Activated gamma-delta T cell treated with Interleukin-2 at 50 U/mL for 16 hours (primary cell): ENCODE measurements around the gene TMEM132D.

ENCODE experiments used
- DNase-seq: peaks from one replicate; pipeline ENCODE4 v3.0.0-alpha.2; 2020

Gene TMEM132D

DNA sequence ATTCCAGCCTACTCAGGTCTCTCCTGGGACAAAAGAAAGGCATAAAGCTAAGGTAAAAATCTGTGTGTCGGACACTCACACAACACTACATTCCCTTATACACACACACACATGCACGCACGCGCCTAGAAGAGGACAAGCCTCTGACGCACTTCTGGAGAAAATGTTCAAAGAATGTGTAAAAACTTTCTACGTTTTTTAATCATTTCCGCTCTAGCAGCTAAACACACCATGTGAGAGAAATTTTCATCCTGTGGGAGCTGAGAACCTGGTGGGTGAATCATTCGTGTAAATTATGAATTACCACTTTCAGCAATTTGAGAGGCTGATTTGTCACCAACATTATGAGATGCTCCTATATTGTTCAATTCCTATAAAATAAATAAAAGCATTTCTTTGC lies 494.5 kb downstream of the TMEM132D start:
- no peak for DNase-seq

DNA sequence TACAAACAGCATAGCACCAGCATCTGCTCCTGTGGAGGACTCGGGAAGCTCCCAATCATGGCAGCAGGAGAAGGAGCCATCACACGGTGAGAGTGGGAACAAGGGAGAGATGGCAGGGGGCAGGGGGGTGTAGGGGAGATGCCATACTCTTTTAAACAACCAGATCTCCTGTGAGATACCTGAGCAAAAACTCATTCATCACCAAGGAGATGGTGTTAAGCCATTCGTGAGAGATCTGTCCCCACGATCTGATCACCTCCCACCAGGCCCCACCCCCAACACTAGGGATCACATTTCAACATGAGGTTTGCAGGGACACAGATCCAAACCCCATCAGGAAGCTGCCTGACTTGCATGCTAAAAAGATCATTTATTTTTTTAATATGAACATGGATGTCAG lies 499.3 kb downstream of the TMEM132D start:
- no peak for DNase-seq

DNA sequence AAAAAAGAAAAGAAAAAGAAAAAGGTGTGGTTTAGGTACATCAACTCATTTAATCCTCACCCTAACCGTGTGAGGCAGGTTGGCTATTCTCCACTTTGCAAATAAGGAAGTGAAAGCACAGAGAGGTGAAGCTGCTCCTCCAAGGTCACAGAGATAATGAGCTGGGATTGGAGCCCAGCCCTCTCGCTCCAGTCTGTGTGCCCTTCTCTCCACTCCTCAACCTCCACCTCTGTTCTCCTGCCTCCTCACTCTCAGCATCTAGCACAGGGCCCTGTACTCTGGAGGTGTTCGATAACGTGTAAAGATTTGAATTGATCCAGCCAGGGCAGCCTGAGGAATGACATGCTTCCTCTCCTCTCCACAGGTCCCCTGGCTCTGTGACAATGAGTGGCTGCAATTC lies 502.3 kb downstream of the TMEM132D start:
- no peak for DNase-seq

DNA sequence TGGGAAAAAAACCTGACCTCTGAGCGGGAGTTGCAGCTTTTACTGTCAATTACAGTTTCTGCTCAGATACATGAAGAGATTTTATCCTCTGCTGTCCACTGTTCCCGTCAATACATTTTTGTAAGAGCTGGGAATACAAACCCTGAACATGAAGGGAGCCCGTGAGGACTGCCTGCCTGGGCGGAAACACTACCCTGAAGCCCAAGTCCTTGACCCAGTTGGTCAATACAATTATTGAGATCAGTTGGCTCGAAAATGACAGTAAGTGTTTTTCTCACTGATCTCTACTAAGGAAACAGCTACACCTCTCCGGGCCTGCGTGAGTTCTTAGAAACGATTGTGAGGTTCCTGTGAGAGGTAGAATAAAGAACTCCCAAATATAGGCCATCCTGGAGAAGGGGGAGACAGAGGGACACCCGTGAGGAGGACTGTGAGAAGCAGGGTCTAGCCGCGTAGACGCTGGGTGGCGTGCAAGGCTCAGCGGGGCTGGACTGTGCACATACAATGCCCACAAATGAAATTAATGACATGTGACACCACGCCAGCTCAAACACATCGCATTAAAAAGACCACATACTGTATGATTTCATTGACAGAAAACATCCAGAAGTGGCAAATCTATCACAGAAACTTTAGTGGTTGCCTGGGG lies 509.5 kb downstream of the TMEM132D start:
- DNase-seq = no peak

DNA sequence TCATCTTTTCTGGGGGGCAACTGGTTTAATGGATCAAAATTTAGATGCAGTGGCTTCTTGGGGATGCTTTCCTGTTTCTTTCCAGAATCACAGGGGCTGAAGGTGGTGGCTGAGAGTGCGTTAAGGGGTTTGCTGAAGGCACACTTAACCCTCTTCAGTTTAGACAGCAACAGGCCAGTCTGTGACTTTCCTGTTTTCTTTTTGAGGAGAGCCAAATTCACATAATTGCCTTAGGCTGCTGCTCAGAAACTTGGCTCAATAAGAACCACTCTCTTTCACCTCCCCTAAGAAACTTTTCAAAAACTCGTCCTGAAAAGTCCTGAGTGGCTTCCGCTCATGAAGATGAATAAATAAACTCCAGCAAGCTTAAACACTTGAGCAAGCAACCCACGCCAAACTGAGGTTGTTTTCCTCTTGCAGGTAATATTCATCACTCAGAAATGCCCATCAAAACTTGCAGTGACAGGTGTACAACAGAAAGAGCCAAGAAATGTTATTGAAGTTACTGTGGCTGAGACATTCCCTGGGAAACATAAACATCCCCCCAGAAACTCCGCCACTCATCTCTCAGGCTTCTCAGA lies 510.4 kb downstream of the TMEM132D start:
- no peak for DNase-seq

DNA sequence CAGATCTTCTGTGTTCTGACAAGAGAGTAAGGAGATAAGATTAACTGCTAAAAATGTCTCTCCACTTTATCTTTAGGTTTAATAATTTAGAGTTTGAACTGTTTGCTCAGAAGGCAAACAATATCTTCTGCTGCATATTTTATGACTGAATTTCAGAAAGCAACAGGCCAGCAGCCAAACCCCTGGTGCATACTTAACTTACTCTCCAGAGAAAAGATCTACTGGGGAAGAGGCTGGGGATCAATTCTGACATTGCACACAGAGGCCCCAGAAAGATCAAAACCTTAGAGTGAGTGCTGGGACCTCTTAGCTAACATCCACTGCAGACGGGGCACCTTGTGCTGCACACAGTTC lies 518.2 kb downstream of the TMEM132D start:
- no peak for DNase-seq

DNA sequence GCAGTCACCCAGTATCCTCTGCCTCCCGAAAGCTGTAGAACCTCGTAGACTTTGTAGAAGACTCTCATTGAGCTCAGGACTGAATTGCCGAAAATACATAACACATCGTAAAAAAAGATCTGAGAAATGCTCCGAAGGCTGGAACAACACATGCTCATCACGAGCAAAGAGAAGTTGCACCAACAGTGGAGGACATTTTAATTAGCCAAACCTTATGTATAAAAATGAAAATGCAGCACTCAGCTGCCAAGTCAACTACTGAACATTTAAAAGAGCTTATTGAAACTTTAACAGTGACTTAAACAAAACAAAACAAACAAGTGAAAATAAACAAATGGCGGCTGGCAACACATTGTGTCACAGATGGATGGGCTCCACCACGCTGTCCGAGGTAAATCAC lies 519.9 kb downstream of the TMEM132D start:
- DNase-seq = no peak

DNA sequence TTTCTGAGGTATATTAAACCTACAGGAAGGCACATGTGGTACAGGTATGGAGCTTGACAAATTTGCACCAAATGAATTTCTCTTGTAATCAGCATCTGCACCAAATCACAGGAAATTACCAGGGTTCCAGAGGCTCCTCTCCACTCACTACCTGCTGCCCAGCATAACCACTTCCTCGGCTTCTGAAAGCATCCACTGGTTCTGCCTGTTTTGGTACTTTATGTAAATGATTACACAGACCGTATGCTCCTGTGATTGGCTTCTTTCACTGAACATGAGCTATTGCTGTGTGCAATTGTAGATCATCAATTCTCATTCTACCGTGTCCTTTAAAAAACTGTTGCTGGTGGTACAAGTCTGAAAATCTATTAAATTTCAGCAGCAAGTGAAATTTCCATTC lies 522.1 kb downstream of the TMEM132D start:
- DNase-seq = no peak

DNA sequence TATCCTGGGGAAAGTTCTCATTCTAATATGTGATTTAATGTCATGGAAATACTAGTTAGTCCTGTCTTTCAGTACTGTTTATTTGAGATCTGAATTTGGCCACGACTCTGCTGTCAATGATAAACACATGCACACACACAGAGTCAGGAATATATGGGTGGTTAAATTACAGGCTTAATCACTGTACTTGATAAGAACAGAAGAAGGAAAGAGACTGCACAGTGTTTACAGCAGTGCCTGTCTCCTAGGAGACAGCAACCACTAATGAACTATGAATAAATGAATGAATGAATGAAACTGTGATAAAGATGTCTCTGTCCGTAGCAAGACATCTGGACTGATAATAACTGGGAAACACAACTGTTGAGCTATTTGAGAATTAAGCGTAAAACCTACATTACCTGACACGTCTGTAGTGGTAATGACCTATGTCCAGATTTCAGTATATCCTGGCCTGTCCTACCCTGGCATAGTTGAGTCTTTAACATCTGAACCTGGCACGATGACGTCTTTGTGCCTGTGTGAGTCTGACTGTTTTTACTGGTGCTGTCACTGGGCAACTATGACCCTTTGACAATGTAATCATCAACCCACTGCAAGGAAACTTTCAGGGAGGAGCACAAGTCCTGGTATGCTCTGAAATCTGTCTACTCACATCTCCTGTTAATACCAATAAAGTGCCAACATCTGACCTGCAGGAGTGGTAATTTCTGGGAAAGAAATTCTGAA lies 524.6 kb downstream of the TMEM132D start:
- no peak for DNase-seq

DNA sequence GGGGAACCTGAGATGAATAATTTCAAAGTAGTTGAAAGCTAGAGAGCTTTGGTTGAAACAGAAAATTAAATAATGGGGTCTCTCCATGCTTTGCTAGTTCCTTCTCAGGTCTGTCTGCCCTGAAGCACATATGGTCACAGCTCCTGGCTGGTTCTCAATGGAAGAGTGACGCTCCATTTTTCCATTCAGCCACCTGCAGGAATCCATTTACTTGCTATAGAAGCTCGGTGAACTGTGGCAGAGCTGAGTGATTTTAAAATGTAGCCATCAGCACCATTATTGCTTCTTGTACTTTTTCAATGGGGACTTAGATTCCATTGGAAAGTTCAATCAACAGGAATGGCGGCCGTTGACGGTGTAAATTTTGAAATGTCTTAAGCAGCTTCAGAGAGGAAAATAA lies 525.3 kb downstream of the TMEM132D start:
- no peak for DNase-seq

DNA sequence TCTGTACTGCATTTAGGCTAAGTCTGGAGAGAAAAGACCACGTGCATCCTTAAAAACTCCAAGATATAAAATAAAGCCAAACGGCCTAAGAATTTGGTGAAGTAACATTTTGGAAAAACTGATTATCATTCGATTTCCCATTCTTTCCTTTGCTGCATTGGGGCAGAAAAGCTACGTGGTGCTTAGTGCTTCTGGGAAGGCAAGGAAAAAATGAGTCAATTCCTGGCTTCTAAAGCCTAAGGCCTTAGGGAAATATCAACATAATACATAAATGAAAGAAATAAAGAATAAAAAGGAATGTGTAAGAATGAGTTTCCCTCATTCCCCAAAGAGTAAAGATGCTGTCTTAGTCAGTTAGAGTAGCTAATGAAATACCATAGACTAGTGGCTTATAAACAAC lies 530.1 kb downstream of the TMEM132D start:
- DNase-seq = no peak

DNA sequence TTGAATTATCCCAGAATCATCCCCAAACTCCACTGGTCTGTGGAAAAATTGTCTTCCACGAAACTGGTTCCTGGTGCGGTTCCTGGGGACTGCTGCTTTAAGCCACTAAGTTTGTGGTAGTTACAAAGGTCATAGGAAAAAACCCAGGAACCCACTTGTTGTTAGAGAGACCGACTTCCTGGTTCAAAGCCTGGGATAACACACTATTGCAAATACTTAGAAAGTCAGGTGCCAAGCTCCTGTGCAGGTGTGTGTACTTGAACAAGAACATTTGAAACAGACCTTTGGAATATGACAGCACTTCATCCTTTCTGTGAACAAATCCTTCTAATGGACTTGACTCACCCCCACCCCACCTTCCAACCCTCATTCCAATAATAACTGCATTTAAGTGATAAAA lies 530.9 kb downstream of the TMEM132D start:
- no peak for DNase-seq

DNA sequence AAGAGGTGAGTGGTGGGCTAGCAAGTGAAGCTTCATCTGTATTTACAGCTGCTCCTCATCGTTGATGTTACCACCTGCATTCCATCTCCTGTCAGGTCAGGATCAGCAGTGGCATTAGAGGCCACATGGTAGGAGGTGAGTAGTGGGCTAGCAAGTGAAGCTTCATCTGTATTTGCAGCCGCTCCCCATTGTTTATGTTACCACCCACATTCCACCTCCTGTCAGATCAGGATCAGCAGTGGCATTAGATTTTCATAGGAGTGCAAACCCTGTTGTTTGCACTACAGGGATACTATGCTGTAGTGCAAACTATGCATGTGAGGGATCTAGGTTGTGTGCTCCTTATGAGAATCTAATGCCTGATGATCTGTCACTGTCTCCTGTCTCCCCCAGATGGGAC lies 531.5 kb downstream of the TMEM132D start:
- DNase-seq = no peak

DNA sequence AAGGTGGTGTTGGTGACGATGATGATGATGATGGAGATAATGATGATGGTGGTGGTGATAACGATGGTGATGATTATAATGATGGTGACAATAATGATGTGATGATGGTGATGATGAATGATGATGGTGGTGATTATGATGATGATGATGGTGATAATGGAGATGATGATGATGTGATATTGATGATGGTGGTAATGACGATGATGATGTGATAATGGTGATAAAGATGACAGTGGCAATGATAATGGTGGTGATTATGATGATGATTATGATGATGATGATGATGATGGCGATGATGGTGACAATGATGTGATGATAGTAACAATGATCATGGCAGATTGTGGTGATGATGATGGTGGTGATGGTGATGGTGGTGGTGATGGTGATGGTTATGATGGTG lies 532.6 kb downstream of the TMEM132D start:
- DNase-seq = no peak

DNA sequence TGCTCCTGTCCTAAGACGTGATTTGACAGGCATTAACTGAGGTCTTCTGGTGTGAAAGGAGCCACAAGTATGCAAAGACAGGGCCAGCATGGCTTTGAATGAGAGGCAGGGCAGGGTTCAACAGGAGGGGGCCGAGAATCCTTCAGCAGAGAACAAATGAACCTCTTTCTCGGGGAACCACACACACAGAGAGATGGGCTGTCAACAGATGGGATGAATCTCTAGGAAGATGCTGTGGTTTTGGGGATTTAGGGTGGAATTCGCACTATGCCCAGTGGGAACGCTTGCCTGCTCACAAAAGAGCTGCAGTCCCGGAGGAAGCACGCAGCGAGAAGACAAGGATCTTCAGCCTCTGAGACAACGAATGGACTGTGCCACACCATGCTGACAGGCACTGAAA lies 537.2 kb downstream of the TMEM132D start:
- no peak for DNase-seq

DNA sequence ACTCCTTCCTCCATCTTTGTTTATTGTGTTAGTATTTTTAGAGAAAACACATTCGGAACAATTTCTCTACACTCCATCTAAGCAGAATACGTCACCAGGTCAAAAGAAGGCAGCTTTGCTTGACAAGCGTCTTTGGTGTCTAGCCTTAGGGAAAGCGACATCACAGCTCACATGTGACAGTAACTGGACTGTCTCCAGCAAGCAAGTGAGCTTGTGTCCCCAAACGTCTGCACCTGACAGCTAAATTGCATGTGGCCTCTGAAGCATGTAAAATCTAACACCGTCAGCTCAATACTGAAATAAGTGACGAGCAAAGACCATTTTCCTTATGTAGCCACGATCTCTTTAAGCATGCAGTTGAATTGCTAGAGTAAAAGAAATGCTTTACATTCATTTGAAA lies 540.8 kb downstream of the TMEM132D start:
- no peak for DNase-seq

DNA sequence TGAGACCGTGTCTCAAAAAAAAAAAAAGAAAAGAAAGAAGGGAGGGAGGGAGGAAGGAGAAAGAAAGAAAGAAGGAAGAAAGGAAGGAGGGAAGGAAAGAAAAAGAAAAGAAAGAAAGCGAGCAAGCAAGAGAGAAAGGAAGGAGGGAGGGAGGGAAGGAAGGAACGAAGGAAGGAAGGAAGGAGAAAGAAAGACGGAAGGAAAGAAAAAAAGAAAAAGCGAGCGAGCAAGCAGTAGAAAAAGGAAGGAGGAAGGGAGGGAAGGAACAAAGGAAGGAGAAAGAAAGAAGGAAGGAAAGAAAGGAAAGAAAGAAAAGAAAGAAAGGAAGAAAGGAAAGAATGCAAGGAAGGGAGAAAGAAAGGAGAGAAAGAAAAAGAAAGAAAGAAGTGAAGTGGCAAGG lies 546.6 kb downstream of the TMEM132D start:
- DNase-seq = no peak

DNA sequence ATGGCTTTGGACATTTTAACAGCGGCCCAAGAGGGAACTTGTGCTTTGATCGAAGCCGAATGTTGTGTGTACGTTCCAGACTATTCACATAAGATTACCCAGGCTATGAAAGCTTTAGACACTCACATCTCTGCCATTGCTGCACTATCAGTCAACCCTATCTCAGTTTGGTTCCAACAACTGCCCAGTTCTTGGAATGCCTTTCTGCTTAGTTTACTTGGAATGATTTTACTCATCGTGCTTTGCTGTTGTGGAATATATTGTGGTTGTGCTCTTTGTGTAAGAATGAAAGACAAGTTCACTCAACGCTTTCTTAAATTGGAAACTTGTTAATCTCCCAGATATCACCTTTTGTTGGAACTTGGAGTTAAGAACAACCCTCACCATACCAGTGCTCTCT lies 552.3 kb downstream of the TMEM132D start:
- no peak for DNase-seq

DNA sequence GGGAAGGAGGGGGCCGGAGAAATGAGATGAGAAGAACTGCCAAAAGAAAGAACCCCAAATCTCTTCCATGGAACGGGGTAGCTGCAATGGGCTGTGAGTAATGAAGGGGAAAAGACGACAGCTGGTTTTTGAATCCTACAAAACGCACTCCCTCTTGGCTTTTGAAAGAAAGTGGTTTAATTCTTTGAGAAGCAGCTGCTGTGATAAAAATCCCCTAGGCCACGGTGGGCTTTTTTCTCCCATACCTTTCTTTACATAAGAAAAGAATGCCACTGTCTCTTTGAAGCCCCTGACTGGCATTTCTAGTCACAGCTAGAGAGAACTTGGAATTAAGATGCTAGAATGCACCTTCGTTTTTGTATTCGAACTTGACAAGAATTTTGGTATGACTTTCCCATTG lies 564.5 kb downstream of the TMEM132D start:
- DNase-seq = no peak

DNA sequence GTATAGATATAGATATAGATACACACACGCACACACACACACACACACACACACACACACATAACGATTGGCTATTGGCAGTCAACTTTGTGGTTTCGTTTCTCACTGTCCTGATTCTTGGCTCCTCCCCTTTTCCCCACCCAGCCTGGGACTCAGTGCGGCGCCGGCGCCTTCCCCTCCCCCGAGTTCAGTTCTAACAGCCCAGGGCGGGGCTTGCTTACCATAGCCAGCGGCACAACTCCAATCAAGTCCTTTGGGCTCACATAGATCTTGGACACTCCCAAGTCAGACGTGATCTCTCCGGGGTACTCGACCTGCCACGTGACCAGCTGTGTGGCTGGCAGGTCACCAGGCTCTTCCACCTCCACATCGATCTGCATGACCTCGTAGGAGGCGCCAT lies 566.4 kb downstream of the TMEM132D start:
- no peak for DNase-seq

DNA sequence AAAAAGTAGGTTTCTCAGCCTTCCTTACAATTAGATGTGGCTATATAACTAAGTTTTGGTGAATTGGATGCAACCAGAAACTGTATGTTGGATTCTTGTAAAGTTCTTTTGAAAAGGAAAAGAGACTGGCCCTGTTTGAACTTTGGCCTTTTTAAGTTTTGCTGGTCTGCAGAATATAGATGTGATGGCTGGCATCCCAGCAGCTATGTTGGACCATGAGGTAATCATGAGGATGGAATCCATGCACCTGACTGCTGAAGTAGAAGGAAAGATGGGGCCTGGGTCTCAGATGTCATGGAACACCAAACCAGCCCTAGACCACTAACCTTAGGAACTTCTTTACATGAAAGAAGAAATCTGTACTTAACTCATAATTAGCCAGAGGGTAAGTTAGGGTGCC lies 568.1 kb downstream of the TMEM132D start:
- no peak for DNase-seq

DNA sequence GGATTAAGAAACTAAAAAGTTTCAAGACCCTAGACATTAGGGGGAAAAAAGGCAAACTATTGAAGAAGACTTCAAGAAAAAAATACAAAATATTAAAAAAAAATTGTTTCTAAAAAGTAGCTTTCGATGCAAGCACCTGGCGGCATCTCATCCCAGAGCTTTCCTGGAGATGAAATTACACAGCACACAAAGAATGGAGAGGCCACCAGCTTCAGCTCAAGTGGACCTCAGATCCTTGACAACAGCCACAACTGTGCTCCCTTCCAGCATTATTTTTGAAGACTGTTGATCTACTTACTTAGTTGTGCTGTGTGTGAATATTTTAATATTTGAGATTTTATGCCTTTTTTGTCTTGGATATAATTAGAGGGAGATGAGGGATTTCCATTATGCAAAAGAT lies 571.5 kb downstream of the TMEM132D start:
- no peak for DNase-seq

DNA sequence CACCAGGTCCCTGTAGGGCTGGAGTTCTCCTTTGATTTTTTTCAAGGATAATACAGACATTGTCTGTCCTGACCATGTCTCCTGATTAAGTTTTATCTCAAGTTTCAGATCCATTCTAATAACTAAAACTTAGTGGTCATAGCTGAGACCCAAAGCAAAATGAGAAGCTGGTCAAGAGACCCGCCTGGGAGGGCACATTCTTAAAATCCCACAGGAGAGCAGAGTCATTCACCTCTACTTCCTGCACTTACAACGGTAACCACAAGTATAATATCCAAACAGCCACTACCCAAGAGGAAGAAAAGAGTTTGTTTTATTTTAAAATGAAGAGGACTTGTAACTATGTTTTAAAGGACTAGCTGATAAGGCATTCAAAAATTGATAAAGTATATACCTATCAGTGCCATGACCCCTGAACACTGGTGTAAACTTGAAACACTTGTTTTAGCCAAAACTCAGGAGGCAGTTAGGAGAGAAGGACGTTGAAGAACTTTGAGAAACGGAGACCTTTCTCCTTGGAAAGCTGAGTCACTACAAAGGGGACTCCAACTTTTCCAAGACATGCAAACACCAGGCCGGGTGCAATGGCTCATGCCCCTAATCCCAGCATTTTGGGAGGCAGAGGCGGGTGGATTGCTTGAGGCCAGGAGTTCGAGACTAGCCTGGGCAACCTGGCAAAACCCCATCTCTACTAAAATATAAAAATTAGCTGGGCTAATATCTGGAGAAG lies 572.3 kb downstream of the TMEM132D start:
- no peak for DNase-seq

DNA sequence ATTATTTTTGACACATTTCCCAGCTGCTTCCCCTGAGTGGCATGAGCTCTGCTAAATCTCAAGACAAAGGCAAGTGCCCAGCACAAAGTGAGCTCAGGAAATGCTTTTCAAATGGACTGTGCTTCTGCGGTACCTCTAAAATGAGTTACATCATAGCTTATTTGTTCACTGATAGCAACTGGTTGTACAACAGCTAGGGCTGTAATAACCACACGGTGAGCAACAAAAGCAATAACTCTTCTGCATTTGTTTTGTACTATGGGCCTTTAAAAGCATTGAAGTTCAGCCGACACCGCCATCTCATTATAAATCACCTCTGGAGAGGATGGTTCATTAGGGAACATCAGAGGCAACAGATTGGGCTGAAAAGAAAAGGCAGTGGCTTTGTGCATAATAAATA lies 575.6 kb downstream of the TMEM132D start:
- no peak for DNase-seq
